Liver (tissue), 9 donors: ENCODE results near the gene TEX50. TPM values are rescaled to one million over a fixed set of nuclear protein-coding genes. Genes with fewer than 3 reads are reported as not detected.

Experiments used
- DNase-seq: peaks from one replicate; pipeline ENCODE4 v3.0.0-alpha.2; 2017; ENCODE audit warnings: low spot score
- H3K27ac ChIP-seq, 2 donors: one replicate each; pipeline ENCODE4 v1.7.0; 2013; ENCODE audit warnings: inconsistent platforms in 2 of 2, low read length in 2 of 2, control low read depth in 1 of 2, low read depth in 1 of 2, mild to moderate bottlenecking in 1 of 2
- H3K27me3 ChIP-seq, 4 donors: one replicate each; pipeline versions ENCODE4 v1.6.1 to v1.7.0; 2013; ENCODE audit warnings: low read length in 3 of 4, inconsistent platforms in 1 of 4, mild to moderate bottlenecking in 1 of 4, moderate library complexity in 1 of 4; ENCODE audit not compliant: control insufficient read depth in 4 of 4, insufficient read depth in 4 of 4
- H3K36me3 ChIP-seq, 4 donors: one replicate each; pipeline versions ENCODE4 v1.6.1 to v1.7.0; 2013; ENCODE audit warnings: low read length in 3 of 4, mild to moderate bottlenecking in 3 of 4, low read depth in 1 of 4, moderate library complexity in 1 of 4; ENCODE audit not compliant: control insufficient read depth in 4 of 4, insufficient read depth in 3 of 4
- H3K4me1 ChIP-seq, 4 donors: one replicate each; pipeline versions ENCODE4 v1.6.1 to v1.7.0; 2013; ENCODE audit warnings: low read length in 3 of 4, mild to moderate bottlenecking in 3 of 4, moderate library complexity in 1 of 4; ENCODE audit not compliant: control insufficient read depth in 4 of 4, insufficient read depth in 4 of 4
- H3K4me3 ChIP-seq, 3 donors: one replicate each; pipeline versions ENCODE4 v1.6.1 to v1.7.0; 2013; ENCODE audit warnings: low read length in 3 of 3, control low read depth in 1 of 3, low read depth in 1 of 3, mild to moderate bottlenecking in 1 of 3
- H3K9ac ChIP-seq, 2 donors: one replicate each; pipeline ENCODE4 v1.7.0; 2013; ENCODE audit warnings: low read length in 2 of 2, mild to moderate bottlenecking in 2 of 2, moderate library complexity in 2 of 2, control low read depth in 1 of 2, low read depth in 1 of 2
- H3K9me3 ChIP-seq, 4 donors: one replicate each; pipeline versions ENCODE4 v1.6.1 to v1.7.0; 2013; ENCODE audit warnings: low read length in 3 of 4; ENCODE audit not compliant: control insufficient read depth in 4 of 4
- ATF3 ChIP-seq: IDR thresholded peaks from 2 replicates; pipeline ENCODE4 v1.6.1; 2016; ENCODE audit warnings: antibody characterized with exemption
- CTCF ChIP-seq: fragments of 150-350 bp; IDR thresholded peaks from 2 replicates; pipeline ENCODE4 v1.5.1; 2017; ENCODE audit warnings: improper control_type of control experiment, low read depth, low read length; ENCODE audit not compliant: missing input control
- EGR1 ChIP-seq, 2 donors: IDR thresholded peaks; 2 replicates each; pipeline ENCODE4 v1.6.1; 2016 to 2018; ENCODE audit warnings: antibody characterized with exemption in 2 of 2, low read depth in 2 of 2
- FOXA1 ChIP-seq: IDR thresholded peaks from 2 replicates; pipeline ENCODE4 v1.6.1; 2016; ENCODE audit warnings: antibody characterized with exemption
- FOXA2 ChIP-seq: IDR thresholded peaks from 2 replicates; pipeline ENCODE4 v1.6.1; 2016; ENCODE audit warnings: antibody characterized with exemption
- GABPA ChIP-seq, 2 donors: IDR thresholded peaks in 1 of 2; conservative IDR thresholded peaks in 1 of 2; 2 replicates each; pipeline ENCODE4 v1.6.1; 2016; ENCODE audit warnings: antibody characterized with exemption in 2 of 2, mild to moderate bottlenecking in 1 of 2, moderate library complexity in 1 of 2
- HNF4A ChIP-seq, 2 donors: conservative IDR thresholded peaks; 2 replicates each; pipeline ENCODE4 v1.6.1; 2016; ENCODE audit warnings: antibody characterized with exemption in 2 of 2, mild to moderate bottlenecking in 2 of 2
- HNF4G ChIP-seq: IDR thresholded peaks from 2 replicates; pipeline ENCODE4 v1.6.1; 2016; ENCODE audit warnings: antibody characterized with exemption
- JUND ChIP-seq, 2 donors: IDR thresholded peaks; 2 replicates each; pipeline ENCODE4 v1.6.1; 2016; ENCODE audit warnings: antibody characterized with exemption in 2 of 2
- NR2F2 ChIP-seq: IDR thresholded peaks from 2 replicates; pipeline ENCODE4 v1.6.1; 2016; ENCODE audit warnings: antibody characterized with exemption
- RAD21 ChIP-seq, 2 donors: IDR thresholded peaks; 2 replicates each; pipeline ENCODE4 v1.6.1; 2016; ENCODE audit warnings: antibody characterized with exemption in 2 of 2, mild to moderate bottlenecking in 2 of 2
- RXRA ChIP-seq, 2 donors: IDR thresholded peaks; 2 replicates each; pipeline ENCODE4 v1.6.1; 2017 to 2018; ENCODE audit warnings: antibody characterized with exemption in 2 of 2, mild to moderate bottlenecking in 1 of 2
- SP1 ChIP-seq: IDR thresholded peaks from 2 replicates; pipeline ENCODE4 v1.6.1; 2018; ENCODE audit warnings: antibody characterized with exemption, mild to moderate bottlenecking
- TAF1 ChIP-seq: conservative IDR thresholded peaks from 2 replicates; pipeline ENCODE4 v1.6.1; 2016; ENCODE audit warnings: antibody characterized with exemption, mild to moderate bottlenecking
- YY1 ChIP-seq: IDR thresholded peaks from 2 replicates; pipeline ENCODE4 v1.6.1; 2016; ENCODE audit warnings: antibody characterized with exemption, mild to moderate bottlenecking
- ZBTB33 ChIP-seq: IDR thresholded peaks from 2 replicates; pipeline ENCODE4 v1.6.1; 2016; ENCODE audit warnings: antibody characterized with exemption
- WGBS: extraction: QIAGEN DNeasy Blood & Tissue Kit; methylation state at CpG from one replicate; pipeline ENCODE4 v1.1.7; 2013; 5-methylcytosine and 5-hydroxymethylcytosine counted together
- polyA plus RNA-seq, 2 donors: library from polyadenylated mRNA; stranded (reverse) in 1 of 2; unstranded in 1 of 2; fragments of 200-250 nt in 1 of 2; fragments of >200 nt in 1 of 2; fragmentation: Nextera tagmentation in 1 of 2; extraction: Ambion mirVana in 1 of 2; gene quantifications; one replicate each; pipeline versions ENCODE4 v1.2.1 to v1.2.3, GENCODE V29; 2013 to 2015
- total RNA-seq, 2 donors: library from RNA; depleted of rRNA; stranded (reverse); fragments of >200 nt; gene quantifications; one replicate each; pipeline ENCODE4 v1.2.3, GENCODE V29; 2014
- TF ChIP-seq, protein P1 (sequence below): IDR thresholded peaks from 2 replicates; pipeline ENCODE4 v1.6.1; 2016; ENCODE audit warnings: antibody characterized with exemption, mild to moderate bottlenecking
- TF ChIP-seq, protein P2 (sequence below): IDR thresholded peaks from 2 replicates; pipeline ENCODE4 v1.6.1; 2016; ENCODE audit warnings: antibody characterized with exemption
- donor health status: healthy.
- donor health status: healthy.
- donor health status: healthy.
- donor health status: healthy.
- donor health status: healthy.

Gene TEX50
- total and polyA plus RNA-seq, 4 donors = not detected

GRCh38 chr1:173616859-173617258 is 18.3 kb upstream of the TEX50 start:
- no peak overlapping the region for H3K4me3 ChIP-seq
- H3K27ac ChIP-seq = no peak overlapping the region
- H3K4me1 ChIP-seq = no peaks in the 10 kb centered on the region
- H3K9ac ChIP-seq = no peak overlapping the region
- 89% methylated on average over 4 of the region's 4 CpGs for WGBS
- DNase-seq = no peak
- TF ChIP-seq TAF1 (no peak), HNF4A (conservative IDR thresholded peaks at IDR 0.05) (no peak), SP1 (no peak), FOXA2 (no peak), RAD21 (IDR thresholded peaks at IDR 0.05) (no peak), ZBTB33 (no peak), CTCF (no peak), FOXA1 (no peak), GABPA (IDR thresholded peaks at IDR 0.05 in 1 of 2, conservative IDR thresholded peaks at IDR 0.05 in 1 of 2) (no peak), HNF4G (no peak), JUND (IDR thresholded peaks at IDR 0.05) (no peak), ATF3 (no peak), EGR1 (IDR thresholded peaks at IDR 0.05; ENCODE audit: low read depth in 2 of 2) (no peak), NR2F2 (no peak), RXRA (IDR thresholded peaks at IDR 0.05) (no peak), YY1 (no peak)
- TF ChIP-seq, protein P1, sequence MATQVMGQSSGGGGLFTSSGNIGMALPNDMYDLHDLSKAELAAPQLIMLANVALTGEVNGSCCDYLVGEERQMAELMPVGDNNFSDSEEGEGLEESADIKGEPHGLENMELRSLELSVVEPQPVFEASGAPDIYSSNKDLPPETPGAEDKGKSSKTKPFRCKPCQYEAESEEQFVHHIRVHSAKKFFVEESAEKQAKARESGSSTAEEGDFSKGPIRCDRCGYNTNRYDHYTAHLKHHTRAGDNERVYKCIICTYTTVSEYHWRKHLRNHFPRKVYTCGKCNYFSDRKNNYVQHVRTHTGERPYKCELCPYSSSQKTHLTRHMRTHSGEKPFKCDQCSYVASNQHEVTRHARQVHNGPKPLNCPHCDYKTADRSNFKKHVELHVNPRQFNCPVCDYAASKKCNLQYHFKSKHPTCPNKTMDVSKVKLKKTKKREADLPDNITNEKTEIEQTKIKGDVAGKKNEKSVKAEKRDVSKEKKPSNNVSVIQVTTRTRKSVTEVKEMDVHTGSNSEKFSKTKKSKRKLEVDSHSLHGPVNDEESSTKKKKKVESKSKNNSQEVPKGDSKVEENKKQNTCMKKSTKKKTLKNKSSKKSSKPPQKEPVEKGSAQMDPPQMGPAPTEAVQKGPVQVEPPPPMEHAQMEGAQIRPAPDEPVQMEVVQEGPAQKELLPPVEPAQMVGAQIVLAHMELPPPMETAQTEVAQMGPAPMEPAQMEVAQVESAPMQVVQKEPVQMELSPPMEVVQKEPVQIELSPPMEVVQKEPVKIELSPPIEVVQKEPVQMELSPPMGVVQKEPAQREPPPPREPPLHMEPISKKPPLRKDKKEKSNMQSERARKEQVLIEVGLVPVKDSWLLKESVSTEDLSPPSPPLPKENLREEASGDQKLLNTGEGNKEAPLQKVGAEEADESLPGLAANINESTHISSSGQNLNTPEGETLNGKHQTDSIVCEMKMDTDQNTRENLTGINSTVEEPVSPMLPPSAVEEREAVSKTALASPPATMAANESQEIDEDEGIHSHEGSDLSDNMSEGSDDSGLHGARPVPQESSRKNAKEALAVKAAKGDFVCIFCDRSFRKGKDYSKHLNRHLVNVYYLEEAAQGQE = no peak
- TF ChIP-seq, protein P2, sequence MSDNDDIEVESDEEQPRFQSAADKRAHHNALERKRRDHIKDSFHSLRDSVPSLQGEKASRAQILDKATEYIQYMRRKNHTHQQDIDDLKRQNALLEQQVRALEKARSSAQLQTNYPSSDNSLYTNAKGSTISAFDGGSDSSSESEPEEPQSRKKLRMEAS = no peak
- no peaks in the 10 kb centered on the region for H3K27me3 ChIP-seq
- H3K9me3 ChIP-seq = peaks cover 0 to 14% (median 2%) of the 10 kb centered on the region in 4 donors
- H3K36me3 ChIP-seq = no peaks in the 10 kb centered on the region

- no peak overlapping the region for H3K4me3 ChIP-seq
- TF ChIP-seq ATF3 (no peak), FOXA2 (no peak), HNF4G (no peak), FOXA1 (no peak), SP1 (no peak), RAD21 (IDR thresholded peaks at IDR 0.05) (no peak), NR2F2 (no peak), HNF4A (conservative IDR thresholded peaks at IDR 0.05) (no peak)
- TF ChIP-seq, protein P2 = no peak
- TF ChIP-seq, protein P1 = no peak
Measured at GRCh38 chr1:173627269-173627668, 7.9 kb upstream of the TEX50 start.

More at GRCh38 chr1:173627269-173627668, 7.9 kb upstream of the TEX50 start:
- DNase-seq = no peak
- Histone ChIP-seq H3K4me1 (no peaks in the 10 kb centered on the region), H3K36me3 (no peaks in the 10 kb centered on the region), H3K27ac (no peak overlapping the region), H3K9me3 (peaks cover 0 to 5% (median 0%) of the 10 kb centered on the region in 4 donors), H3K9ac (no peak overlapping the region), H3K27me3 (no peaks in the 10 kb centered on the region)
